Fibroblast of lung (primary cell): ENCODE results near the gene CIB4. TPM values are rescaled to one million over a fixed set of nuclear protein-coding genes. Genes with fewer than 3 reads are reported as not detected.

Experiments
- DNase-seq, 2 donors: peaks; one replicate each; pipeline versions ENCODE4 v3.0.0 to v3.0.0-alpha.2; 2010; ENCODE audit warnings: low read depth in 2 of 2
- H2AFZ ChIP-seq: 2 replicates; pipeline ENCODE4 v1.5.1; 2012; ENCODE audit warnings: low read length, control low read depth, inconsistent platforms
- H3K27ac ChIP-seq: 2 replicates; pipeline ENCODE4 v1.5.1; 2011; ENCODE audit warnings: low read length, control low read depth; ENCODE audit not compliant: insufficient read depth
- H3K27me3 ChIP-seq: 2 replicates; pipeline ENCODE4 v1.5.1; 2011; ENCODE audit warnings: mild to moderate bottlenecking, low read length; ENCODE audit not compliant: control insufficient read depth, insufficient read depth
- H3K36me3 ChIP-seq: 2 replicates; pipeline ENCODE4 v1.5.1; 2011; ENCODE audit warnings: low read length; ENCODE audit not compliant: control insufficient read depth, insufficient read depth
- H3K4me1 ChIP-seq: 2 replicates; pipeline ENCODE4 v1.5.1; 2011; ENCODE audit warnings: low read length; ENCODE audit not compliant: control insufficient read depth, insufficient read depth; ENCODE audit errors: extremely low read depth
- H3K4me2 ChIP-seq: 2 replicates; pipeline ENCODE4 v1.5.1; 2011; ENCODE audit warnings: low read length, control low read depth; ENCODE audit not compliant: insufficient read depth; ENCODE audit errors: extremely low read depth
- H3K4me3 ChIP-seq, 4 experiments: fragments of 200-600 bp in 1 of 4; sonication (generic) in 1 of 4; replicated peaks in 1 of 4; 2 replicates each; pipeline ENCODE4 v1.5.1; 2011 to 2016; ENCODE audit warnings: low read length in 4 of 4, low read depth in 3 of 4, mild to moderate bottlenecking in 3 of 4, control low read depth in 2 of 4, inconsistent platforms in 1 of 4, mixed read lengths in 1 of 4; ENCODE audit not compliant: insufficient read depth in 1 of 4; ENCODE audit errors: control extremely low read depth in 1 of 4
- H3K79me2 ChIP-seq: 2 replicates; pipeline ENCODE4 v1.5.1; 2012; ENCODE audit warnings: mild to moderate bottlenecking, low read length, inconsistent platforms; ENCODE audit not compliant: control insufficient read depth, insufficient read depth
- H3K9ac ChIP-seq: 2 replicates; pipeline ENCODE4 v1.5.1; 2011; ENCODE audit warnings: mild to moderate bottlenecking, low read length, control low read depth; ENCODE audit not compliant: insufficient read depth
- H3K9me3 ChIP-seq: 2 replicates; pipeline ENCODE4 v1.5.1; 2012; ENCODE audit warnings: low read depth, low read length; ENCODE audit not compliant: control insufficient read depth, insufficient read depth
- H4K20me1 ChIP-seq: 2 replicates; pipeline ENCODE4 v1.5.1; 2011; ENCODE audit warnings: low read length; ENCODE audit not compliant: control insufficient read depth, insufficient read depth; ENCODE audit errors: extremely low read depth
- EZH2 ChIP-seq: IDR thresholded peaks from 2 replicates; pipeline ENCODE4 v1.5.1; 2012; ENCODE audit warnings: low read length, control low read depth, mild to moderate bottlenecking; ENCODE audit errors: missing control alignments
- polyA plus RNA-seq, 2 donors: library from polyadenylated mRNA; depleted of rRNA in 1 of 2; stranded (reverse) in 1 of 2; unstranded in 1 of 2; fragments of >200 nt; gene quantifications; 2 replicates each; pipeline ENCODE4 v1.2.1, GENCODE V29; 2011 to 2012; ENCODE audit warnings: missing spikeins in 1 of 2
- total RNA-seq: library from RNA; depleted of rRNA; stranded (reverse); fragments of >200 nt; gene quantifications from 2 replicates; pipeline ENCODE4 v1.2.1, GENCODE V29; 2014
- TF ChIP-seq, protein P1 (sequence below), 2 donors: IDR thresholded peaks in 1 of 2; conservative IDR thresholded peaks in 1 of 2; 1 replicate in 1 of 2; 2 replicates in 1 of 2; pipeline ENCODE4 v1.5.1; 2011 to 2012; ENCODE audit warnings: low read length in 2 of 2, control low read depth in 1 of 2, inconsistent platforms in 1 of 2, low read depth in 1 of 2, mild to moderate bottlenecking in 1 of 2

The CIB4 gene
- total and polyA plus RNA-seq, 2 donors (not counting 1 experiment from before 2014, with no cell fraction given) = not detected

DNA sequence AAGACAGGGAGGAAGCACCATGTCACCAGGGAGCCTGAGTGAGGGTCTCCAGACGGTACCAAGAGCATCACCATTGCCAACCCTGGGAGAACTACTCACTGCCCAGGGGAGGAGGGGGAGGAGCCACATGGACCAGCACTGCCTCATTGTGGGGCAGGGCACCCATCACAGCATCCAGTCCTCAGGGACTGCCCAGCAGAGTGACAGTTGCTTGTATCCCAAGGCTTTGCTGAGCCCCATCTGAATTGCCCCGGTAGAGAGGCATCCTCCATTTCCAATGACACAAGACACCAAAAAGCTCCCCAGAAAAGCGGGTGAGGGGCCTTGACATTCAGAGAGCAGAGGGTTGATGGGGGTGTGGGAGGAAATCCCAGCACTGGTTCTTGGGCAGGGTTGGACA, 6.8 kb upstream of the CIB4 start:
- Histone ChIP-seq H2AFZ (no peak overlapping the region), H3K79me2 (no peaks in the 10 kb centered on the region), H3K9me3 (no peaks in the 10 kb centered on the region), H4K20me1 (no peaks in the 10 kb centered on the region), H3K4me2 (no peak overlapping the region), H3K27ac (no peak overlapping the region), H3K9ac (no peak overlapping the region), H3K27me3 (peaks cover 28% of the 10 kb centered on the region), H3K36me3 (no peaks in the 10 kb centered on the region), H3K4me1 (no peaks in the 10 kb centered on the region), H3K4me3 (no peak overlapping the region)
- TF ChIP-seq EZH2 = no peak
- TF ChIP-seq, protein P1, sequence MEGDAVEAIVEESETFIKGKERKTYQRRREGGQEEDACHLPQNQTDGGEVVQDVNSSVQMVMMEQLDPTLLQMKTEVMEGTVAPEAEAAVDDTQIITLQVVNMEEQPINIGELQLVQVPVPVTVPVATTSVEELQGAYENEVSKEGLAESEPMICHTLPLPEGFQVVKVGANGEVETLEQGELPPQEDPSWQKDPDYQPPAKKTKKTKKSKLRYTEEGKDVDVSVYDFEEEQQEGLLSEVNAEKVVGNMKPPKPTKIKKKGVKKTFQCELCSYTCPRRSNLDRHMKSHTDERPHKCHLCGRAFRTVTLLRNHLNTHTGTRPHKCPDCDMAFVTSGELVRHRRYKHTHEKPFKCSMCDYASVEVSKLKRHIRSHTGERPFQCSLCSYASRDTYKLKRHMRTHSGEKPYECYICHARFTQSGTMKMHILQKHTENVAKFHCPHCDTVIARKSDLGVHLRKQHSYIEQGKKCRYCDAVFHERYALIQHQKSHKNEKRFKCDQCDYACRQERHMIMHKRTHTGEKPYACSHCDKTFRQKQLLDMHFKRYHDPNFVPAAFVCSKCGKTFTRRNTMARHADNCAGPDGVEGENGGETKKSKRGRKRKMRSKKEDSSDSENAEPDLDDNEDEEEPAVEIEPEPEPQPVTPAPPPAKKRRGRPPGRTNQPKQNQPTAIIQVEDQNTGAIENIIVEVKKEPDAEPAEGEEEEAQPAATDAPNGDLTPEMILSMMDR (conservative IDR thresholded peaks at IDR 0.05 in 1 of 2, IDR thresholded peaks at IDR 0.05 in 1 of 2; ENCODE audit: low read depth in 1 of 2, low read length in 2 of 2) = no peak
- DNase-seq = no peak

DNA sequence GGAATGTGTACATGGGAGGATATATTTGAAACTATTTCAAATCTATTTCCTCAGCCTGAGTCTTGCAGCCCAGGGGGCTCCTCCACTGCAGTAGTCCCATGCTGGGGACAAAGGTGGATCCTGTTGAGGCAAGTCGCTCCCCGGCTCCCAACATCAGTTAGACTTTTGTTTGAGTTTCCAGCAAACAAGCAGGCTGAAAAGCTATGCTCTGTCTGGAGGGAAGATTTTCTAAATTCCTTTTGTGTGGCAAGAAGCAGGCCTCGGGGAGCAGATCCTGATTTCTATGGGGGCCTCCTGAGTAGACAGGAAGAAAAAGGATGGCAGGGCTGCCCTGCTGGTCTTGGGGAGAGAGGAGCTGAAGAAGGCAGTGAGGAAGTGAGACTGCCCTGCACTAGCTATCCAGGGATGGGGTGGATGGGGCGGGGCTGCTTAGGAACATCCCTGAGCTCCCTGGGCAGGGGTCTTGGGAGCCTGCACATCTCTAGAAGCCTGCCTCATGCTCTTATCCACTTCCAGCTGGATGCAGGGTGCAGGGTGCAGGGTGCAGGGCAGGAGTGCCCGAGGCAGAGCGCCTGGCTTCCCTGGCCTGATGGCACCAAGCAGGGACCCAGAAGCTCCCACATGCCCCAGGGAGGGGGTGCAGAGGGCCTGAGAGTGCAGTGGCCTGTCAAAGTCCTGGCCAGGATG, 6.0 kb upstream of the CIB4 start:
- H3K4me2 ChIP-seq = no peak overlapping the region
- H4K20me1 ChIP-seq = no peaks in the 10 kb centered on the region
- DNase-seq = no peak
- H3K79me2 ChIP-seq = no peaks in the 10 kb centered on the region
- no peaks in the 10 kb centered on the region for H3K9me3 ChIP-seq
- H3K4me3 ChIP-seq = no peak overlapping the region
- H2AFZ ChIP-seq = no peak overlapping the region
- H3K9ac ChIP-seq = no peak overlapping the region
- no peak overlapping the region for H3K27ac ChIP-seq
- no peak for TF ChIP-seq EZH2
- TF ChIP-seq, protein P1 (conservative IDR thresholded peaks at IDR 0.05 in 1 of 2, IDR thresholded peaks at IDR 0.05 in 1 of 2; ENCODE audit: low read depth in 1 of 2, low read length in 2 of 2) = no peak
- H3K4me1 ChIP-seq = no peaks in the 10 kb centered on the region
- no peaks in the 10 kb centered on the region for H3K36me3 ChIP-seq
- H3K27me3 ChIP-seq = peaks cover 29% of the 10 kb centered on the region

DNA sequence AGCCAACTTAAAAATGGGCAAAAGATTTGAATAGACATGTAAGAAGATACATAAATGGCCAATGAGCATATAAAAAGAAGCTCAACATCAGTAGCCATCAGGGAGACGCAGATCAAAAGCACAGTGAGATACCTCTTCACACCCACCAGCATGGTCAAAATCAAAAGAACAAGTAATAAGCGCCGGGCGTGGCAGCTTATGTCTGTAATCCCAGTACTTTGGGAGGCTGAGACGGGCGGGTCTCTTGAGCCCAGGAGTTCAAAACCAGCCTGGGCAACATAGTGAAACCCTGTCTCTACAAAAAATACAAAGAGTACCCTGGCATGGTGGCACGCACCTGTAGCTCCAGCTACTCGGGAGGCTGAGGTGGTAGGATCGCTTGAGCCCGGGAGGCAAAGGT, 4.6 kb upstream of the CIB4 start:
- Histone ChIP-seq H3K79me2 (no peaks in the 10 kb centered on the region), H3K27me3 (peaks cover 18% of the 10 kb centered on the region)

More for the DNA sequence above, 4.6 kb upstream of the CIB4 start:
- H3K4me1 ChIP-seq = no peaks in the 10 kb centered on the region
- H3K27ac ChIP-seq = no peak overlapping the region
- H2AFZ ChIP-seq = no peak overlapping the region
- H3K36me3 ChIP-seq = no peaks in the 10 kb centered on the region
- no peak for DNase-seq
- no peaks in the 10 kb centered on the region for H4K20me1 ChIP-seq
- no peaks in the 10 kb centered on the region for H3K9me3 ChIP-seq
- H3K4me3 ChIP-seq = no peak overlapping the region
- TF ChIP-seq, protein P1 (conservative IDR thresholded peaks at IDR 0.05 in 1 of 2, IDR thresholded peaks at IDR 0.05 in 1 of 2; ENCODE audit: low read depth in 1 of 2, low read length in 2 of 2) = no peak
- no peak for TF ChIP-seq EZH2
- H3K4me2 ChIP-seq = no peak overlapping the region
- H3K9ac ChIP-seq = no peak overlapping the region
